Stimulated activated memory B cell treated with anti-CD40 and anti-IgM and Interleukin-4, amounts not matched to agents 10 μg/mL and 1 μg/mL and 100 μg/mL, for 72 hours (primary cell): ENCODE results near the gene ST6GALNAC2.

Experiments
- ATAC-seq: fragments of 150-1000 bp; cut with Tn5 transposase; 2 replicates; pipeline ENCODE4 v1.10.0; 2021
- H3K27ac Mint-ChIP-seq: one replicate; pipeline ENCODE4 v1.8.0; 2022; ENCODE audit warnings: mild to moderate bottlenecking, mixed read lengths
- H3K27me3 Mint-ChIP-seq: one replicate; pipeline ENCODE4 v1.8.0; 2022; ENCODE audit warnings: mixed read lengths
- H3K36me3 Mint-ChIP-seq: one replicate; pipeline ENCODE4 v1.8.0; 2022; ENCODE audit warnings: mixed read lengths
- H3K4me1 Mint-ChIP-seq: one replicate; pipeline ENCODE4 v1.8.0; 2022; ENCODE audit warnings: mixed read lengths
- H3K4me3 Mint-ChIP-seq: one replicate; pipeline ENCODE4 v1.8.0; 2022; ENCODE audit warnings: mild to moderate bottlenecking, moderate library complexity, mixed read lengths
- H3K9me3 Mint-ChIP-seq: one replicate; pipeline ENCODE4 v1.8.0; 2022; ENCODE audit warnings: mixed read lengths

Gene ST6GALNAC2

DNA sequence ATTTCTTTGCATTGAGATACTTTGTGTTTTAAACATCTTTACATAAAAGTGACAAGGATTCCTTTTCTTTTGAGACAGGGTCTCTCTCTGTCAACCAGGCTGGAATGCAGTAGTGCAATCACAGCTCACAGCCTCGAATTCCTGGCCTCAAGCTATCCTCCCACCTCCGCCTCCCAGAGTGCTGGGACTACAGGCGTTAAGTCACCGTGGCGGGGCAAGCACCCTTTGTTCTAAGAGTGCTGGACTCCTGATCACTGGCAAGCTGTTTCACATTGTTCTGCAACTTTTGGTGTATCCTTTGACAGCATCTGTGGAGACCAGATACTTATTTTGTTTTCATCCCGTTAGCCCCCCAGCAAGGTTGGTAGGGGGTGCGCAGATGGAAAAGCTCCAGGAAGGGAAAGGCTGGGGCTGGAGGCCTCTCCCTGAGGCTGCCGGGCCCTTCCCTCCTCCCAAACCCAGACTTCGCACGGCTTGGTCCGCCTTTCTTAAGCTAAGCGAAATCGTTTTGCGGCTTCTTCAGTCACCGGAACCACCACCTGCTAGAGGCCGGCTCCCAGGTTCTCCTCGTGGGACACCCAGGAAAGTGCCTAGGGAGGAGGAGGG lies 1.1 kb downstream of the ST6GALNAC2 start:
- H3K4me3 Mint-ChIP-seq: peak overlapping the region; percentile 79
- peaks cover 56% of the 10 kb centered on the region for H3K27me3 Mint-ChIP-seq
- H3K4me1 Mint-ChIP-seq: peaks cover 21% of the 10 kb centered on the region
- peak overlapping the region; percentile 17 for H3K27ac Mint-ChIP-seq
- peaks cover 4% of the 10 kb centered on the region for H3K36me3 Mint-ChIP-seq
- ATAC-seq: no peak
- H3K9me3 Mint-ChIP-seq: no peaks in the 10 kb centered on the region

DNA sequence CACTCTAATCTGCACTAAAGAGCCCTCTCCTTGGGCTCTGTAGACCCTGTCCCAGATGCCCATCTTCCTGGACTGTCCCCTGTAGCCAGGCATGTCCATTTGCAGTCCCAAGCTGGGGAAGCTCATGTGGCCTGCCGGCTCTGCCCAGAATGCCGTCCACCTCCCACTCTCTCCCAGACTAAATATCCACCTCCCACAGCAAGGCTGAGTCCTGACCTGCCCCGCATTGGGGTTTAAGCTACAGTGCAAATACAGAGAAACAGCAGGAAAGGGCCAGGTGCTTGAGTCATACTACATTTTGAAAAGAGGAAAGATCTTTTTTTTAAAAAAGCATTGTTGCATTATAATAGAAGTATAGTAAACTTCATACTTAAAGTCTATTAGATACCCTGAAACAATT lies 3.0 kb downstream of the ST6GALNAC2 start:
- no peak overlapping the region for H3K27ac Mint-ChIP-seq
- no peaks in the 10 kb centered on the region for H3K36me3 Mint-ChIP-seq
- no peaks in the 10 kb centered on the region for H3K9me3 Mint-ChIP-seq
- peaks cover 37% of the 10 kb centered on the region for H3K27me3 Mint-ChIP-seq
- no peak for ATAC-seq
- H3K4me1 Mint-ChIP-seq: peaks cover 27% of the 10 kb centered on the region
- no peak overlapping the region for H3K4me3 Mint-ChIP-seq

DNA sequence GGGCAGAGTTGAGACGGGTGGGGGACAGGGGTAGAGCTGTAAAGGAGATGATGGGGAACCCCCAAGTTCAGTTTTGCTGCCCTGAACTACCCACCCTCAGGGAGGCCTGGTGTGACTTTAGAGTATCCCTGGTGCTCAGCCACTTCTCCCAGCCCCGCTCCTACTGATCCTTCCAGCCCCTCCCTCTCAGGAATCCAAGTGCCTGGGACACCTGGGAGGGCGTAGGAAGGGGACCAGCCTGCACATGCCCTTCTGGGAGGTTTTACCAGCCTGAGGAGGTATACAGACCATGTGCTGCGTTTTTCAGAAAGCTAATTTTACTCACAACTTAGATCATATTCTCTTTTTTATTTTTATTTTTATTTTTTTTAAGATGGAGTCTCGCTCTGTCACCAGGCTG lies 4.1 kb downstream of the ST6GALNAC2 start:
- no peak overlapping the region for H3K4me3 Mint-ChIP-seq
- peaks cover 26% of the 10 kb centered on the region for H3K27me3 Mint-ChIP-seq
- no peak for ATAC-seq
- no peak overlapping the region for H3K27ac Mint-ChIP-seq
- peaks cover 27% of the 10 kb centered on the region for H3K4me1 Mint-ChIP-seq
- no peaks in the 10 kb centered on the region for H3K9me3 Mint-ChIP-seq
- H3K36me3 Mint-ChIP-seq: no peaks in the 10 kb centered on the region

DNA sequence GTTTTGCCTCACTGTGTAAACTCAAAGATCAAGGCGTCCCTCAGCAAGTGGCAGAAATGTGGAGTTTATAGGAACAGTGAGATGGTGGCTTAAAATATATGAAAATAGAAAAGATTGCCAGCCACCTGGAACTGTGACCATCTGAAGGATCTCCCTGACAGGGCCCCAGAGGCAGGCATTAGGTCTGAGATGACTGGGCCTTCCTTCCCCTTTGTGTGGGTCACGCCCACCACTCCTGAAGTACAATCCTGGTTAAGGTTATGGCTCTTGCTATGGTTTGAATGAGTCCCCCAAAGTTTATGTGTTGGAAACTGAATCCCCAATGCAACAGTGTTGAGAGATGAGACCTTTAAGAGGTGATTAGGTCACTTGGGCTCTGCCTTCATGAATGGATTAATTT lies 6.4 kb downstream of the ST6GALNAC2 start:
- ATAC-seq: peak; percentile 84
- Mint-ChIP-seq H3K4me1 (peaks cover 22% of the 10 kb centered on the region), H3K27me3 (peaks cover 15% of the 10 kb centered on the region), H3K4me3 (no peak overlapping the region), H3K27ac (no peak overlapping the region), H3K36me3 (no peaks in the 10 kb centered on the region), H3K9me3 (no peaks in the 10 kb centered on the region)

DNA sequence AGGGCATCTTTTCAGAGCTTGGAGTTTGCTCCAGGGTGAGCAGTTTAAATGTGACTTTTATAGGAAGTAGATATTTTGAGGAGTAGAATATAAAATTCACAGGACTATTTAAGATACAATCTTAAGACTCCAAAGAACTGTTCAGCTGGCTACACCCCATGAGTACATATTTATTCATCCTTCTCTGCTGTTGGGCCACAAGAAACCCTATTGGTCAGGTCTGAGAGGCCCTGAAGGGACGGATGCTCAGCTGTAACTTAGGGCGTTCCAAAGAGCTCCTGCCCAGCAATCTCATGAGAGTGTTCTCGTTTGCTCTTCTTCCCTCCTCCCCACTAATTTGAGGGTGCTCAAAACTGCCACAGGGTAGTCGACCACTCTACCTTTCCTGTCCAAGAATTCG lies 7.3 kb downstream of the ST6GALNAC2 start:
- H3K4me1 Mint-ChIP-seq: peaks cover 22% of the 10 kb centered on the region
- H3K27me3 Mint-ChIP-seq: peaks cover 9% of the 10 kb centered on the region
- no peaks in the 10 kb centered on the region for H3K9me3 Mint-ChIP-seq
- H3K4me3 Mint-ChIP-seq: no peak overlapping the region
- no peaks in the 10 kb centered on the region for H3K36me3 Mint-ChIP-seq
- no peak for ATAC-seq
- no peak overlapping the region for H3K27ac Mint-ChIP-seq

DNA sequence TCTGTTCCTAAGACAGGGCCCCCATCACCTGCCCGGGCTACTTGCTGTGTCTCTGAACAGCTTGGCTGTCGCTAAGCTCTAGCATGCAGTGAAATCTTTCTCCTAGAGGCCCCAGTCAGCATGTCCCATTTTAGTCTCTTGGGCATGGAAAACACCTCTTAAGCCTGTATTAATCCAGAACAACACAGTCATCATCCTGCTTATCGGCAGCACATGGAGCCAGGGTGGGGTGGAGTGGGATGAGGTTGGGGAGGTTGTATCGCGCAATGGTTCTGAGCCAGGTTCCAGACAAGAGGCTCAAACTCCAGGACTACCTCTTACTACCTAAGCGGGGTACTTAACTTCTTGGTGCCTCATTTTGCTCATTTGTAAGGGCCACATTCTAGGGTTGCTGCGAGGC lies 7.8 kb downstream of the ST6GALNAC2 start:
- H3K4me3 Mint-ChIP-seq: no peak overlapping the region

GRCh38 chr17:76576189-76576588 lies 9.5 kb downstream of the ST6GALNAC2 start:
- peaks cover 24% of the 10 kb centered on the region for H3K4me1 Mint-ChIP-seq
- no peak for ATAC-seq
- H3K36me3 Mint-ChIP-seq: no peaks in the 10 kb centered on the region

More for the DNA sequence above, 7.8 kb downstream of the ST6GALNAC2 start:
- H3K9me3 Mint-ChIP-seq: no peaks in the 10 kb centered on the region
- H3K27me3 Mint-ChIP-seq: peaks cover 7% of the 10 kb centered on the region
- no peak overlapping the region for H3K27ac Mint-ChIP-seq
- H3K4me1 Mint-ChIP-seq: peaks cover 23% of the 10 kb centered on the region
- no peak for ATAC-seq
- H3K36me3 Mint-ChIP-seq: no peaks in the 10 kb centered on the region

GRCh38 chr17:76575570-76575969 lies 10.1 kb downstream of the ST6GALNAC2 start:
- no peak for ATAC-seq
- Mint-ChIP-seq H3K4me1 (peaks cover 19% of the 10 kb centered on the region), H3K4me3 (no peak overlapping the region), H3K27ac (no peak overlapping the region), H3K36me3 (no peaks in the 10 kb centered on the region), H3K9me3 (no peaks in the 10 kb centered on the region), H3K27me3 (no peaks in the 10 kb centered on the region)

More at GRCh38 chr17:76576189-76576588, 9.5 kb downstream of the ST6GALNAC2 start:
- Mint-ChIP-seq H3K27me3 (no peaks in the 10 kb centered on the region), H3K9me3 (no peaks in the 10 kb centered on the region), H3K4me3 (no peak overlapping the region), H3K27ac (no peak overlapping the region)

DNA sequence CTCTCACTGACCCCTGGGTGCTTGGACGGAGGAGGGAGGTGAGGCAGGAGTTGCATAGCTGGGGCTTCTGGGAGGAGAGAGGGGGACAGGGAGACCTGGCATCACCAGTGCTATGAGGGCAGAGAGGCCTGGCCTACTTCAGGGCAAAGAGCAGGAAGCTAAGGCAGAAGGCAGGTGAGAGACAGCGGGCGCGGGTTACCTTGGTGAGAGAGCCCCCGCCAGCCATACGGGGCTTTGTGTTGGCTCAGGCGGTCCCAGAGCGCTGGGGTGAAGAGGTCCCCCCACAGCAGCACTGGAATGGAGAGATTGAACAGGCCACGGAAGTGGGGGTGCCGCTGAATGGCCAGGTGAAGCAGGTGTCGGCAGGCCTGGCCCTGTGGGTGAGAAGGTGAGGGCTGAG lies 11.5 kb downstream of the ST6GALNAC2 start:
- Mint-ChIP-seq H3K9me3 (no peaks in the 10 kb centered on the region), H3K4me1 (peaks cover 9% of the 10 kb centered on the region), H3K36me3 (no peaks in the 10 kb centered on the region), H3K27me3 (no peaks in the 10 kb centered on the region), H3K4me3 (no peak overlapping the region), H3K27ac (no peak overlapping the region)
- no peak for ATAC-seq

- ATAC-seq: peak; percentile 28
- H3K27ac Mint-ChIP-seq: no peak overlapping the region
- peaks cover 8% of the 10 kb centered on the region for H3K36me3 Mint-ChIP-seq
- peaks cover 10% of the 10 kb centered on the region for H3K27me3 Mint-ChIP-seq
- H3K4me1 Mint-ChIP-seq: peaks cover 17% of the 10 kb centered on the region
- no peak overlapping the region for H3K4me3 Mint-ChIP-seq
- no peaks in the 10 kb centered on the region for H3K9me3 Mint-ChIP-seq
These were observed 12.6 kb downstream of the ST6GALNAC2 start for GRCh38 chr17:76573096-76573495.

DNA sequence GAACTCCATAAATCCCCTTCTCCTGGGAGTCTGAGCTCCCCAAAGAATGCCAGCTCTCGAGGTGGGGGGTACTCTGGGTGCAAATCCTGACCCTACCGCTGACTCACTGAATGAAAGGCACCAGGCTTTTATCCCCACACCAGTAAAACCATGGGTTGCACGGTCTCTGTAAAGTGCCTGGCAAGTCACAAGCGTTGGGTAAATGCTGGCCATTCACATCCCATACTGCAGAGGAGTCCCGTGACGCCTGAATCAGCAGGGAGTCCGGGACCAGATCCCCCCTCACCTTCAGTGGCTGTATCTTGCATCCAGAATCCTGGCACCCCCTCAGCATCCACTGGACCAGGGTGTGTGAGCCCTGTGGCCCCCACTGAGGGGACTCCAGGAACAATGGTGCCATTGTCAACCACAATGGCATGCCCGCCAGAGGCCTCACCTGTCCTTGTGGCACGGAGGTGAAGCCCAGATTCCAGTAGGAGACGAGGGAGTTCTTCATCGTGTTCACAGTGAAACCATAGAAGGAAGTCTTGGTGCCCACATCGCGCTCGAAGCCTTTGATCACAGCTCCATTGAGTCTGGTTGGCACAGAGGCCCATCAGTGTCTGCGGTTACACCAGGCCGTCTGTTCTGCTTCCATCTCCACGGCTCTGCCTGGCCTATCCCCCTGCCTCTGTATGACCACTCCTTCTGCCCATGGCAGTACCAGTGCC lies 13.3 kb downstream of the ST6GALNAC2 start:
- peaks cover 10% of the 10 kb centered on the region for H3K27me3 Mint-ChIP-seq
- H3K9me3 Mint-ChIP-seq: no peaks in the 10 kb centered on the region
- ATAC-seq: no peak
- H3K4me3 Mint-ChIP-seq: no peak overlapping the region
- peaks cover 8% of the 10 kb centered on the region for H3K36me3 Mint-ChIP-seq
- H3K27ac Mint-ChIP-seq: no peak overlapping the region
- H3K4me1 Mint-ChIP-seq: peaks cover 24% of the 10 kb centered on the region

DNA sequence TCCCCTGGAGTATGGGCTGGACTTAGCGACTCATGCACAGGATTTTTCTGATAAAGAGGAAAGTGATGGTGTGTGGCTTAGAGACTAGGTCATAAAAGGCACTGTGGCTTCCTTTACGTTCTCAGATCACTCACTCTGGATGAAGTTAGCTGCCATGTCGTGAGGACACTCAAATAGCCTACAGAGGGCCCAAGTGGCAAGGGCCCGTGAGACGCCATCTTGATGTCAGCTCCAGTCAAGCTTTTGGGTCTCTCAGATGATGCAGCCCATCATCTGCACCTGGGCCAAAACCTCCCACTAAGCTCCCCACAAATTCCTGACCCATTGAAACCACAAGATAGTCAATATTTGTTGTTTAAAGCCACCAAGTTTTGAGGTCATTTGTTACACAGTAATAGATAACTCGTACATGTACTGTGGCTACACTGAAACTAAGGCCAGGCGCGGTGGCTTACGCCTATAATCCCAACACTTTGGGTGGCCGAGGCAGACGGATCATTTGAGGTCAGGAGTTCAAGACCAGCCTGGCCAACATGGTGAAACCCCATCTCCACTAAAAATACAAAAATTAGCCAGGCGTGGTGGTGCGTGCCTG lies 14.7 kb downstream of the ST6GALNAC2 start:
- Mint-ChIP-seq H3K27me3 (peaks cover 10% of the 10 kb centered on the region), H3K4me1 (peaks cover 38% of the 10 kb centered on the region), H3K9me3 (no peaks in the 10 kb centered on the region), H3K27ac (no peak overlapping the region), H3K36me3 (peaks cover 21% of the 10 kb centered on the region), H3K4me3 (no peak overlapping the region)
- no peak for ATAC-seq

DNA sequence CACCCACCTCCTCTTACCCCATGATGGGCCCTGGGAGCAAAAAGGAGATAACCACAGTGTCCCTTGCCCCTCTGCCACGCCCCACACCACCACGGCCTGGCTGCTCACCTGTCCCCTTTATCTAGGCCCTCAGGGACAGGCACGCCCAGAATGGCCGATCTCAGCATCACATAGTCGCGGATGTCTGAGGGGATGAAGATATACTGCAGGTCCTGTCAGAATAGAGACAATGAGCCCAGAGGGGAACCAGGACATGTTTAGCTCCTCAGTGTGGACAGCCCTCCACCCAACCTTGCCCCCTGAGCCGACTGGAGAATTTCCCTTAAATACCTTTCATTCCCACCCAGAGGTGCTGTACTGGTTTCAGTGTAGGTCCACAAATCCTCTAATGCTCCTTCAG lies 15.2 kb downstream of the ST6GALNAC2 start:
- Mint-ChIP-seq H3K9me3 (no peaks in the 10 kb centered on the region), H3K4me1 (peaks cover 43% of the 10 kb centered on the region), H3K36me3 (peaks cover 26% of the 10 kb centered on the region), H3K27ac (no peak overlapping the region), H3K27me3 (peaks cover 10% of the 10 kb centered on the region), H3K4me3 (no peak overlapping the region)
- no peak for ATAC-seq

GRCh38 chr17:76569607-76570279 lies 15.9 kb downstream of the ST6GALNAC2 start:
- no peaks in the 10 kb centered on the region for H3K9me3 Mint-ChIP-seq
- H3K4me1 Mint-ChIP-seq: peaks cover 47% of the 10 kb centered on the region
- H3K27me3 Mint-ChIP-seq: peaks cover 10% of the 10 kb centered on the region
- H3K4me3 Mint-ChIP-seq: no peak overlapping the region
- ATAC-seq: no peak
- H3K27ac Mint-ChIP-seq: no peak overlapping the region
- peaks cover 30% of the 10 kb centered on the region for H3K36me3 Mint-ChIP-seq

- Mint-ChIP-seq H3K27ac (peak overlapping the region; percentile 20), H3K4me1 (peaks cover 47% of the 10 kb centered on the region), H3K27me3 (peaks cover 10% of the 10 kb centered on the region), H3K4me3 (no peak overlapping the region), H3K36me3 (peaks cover 30% of the 10 kb centered on the region), H3K9me3 (no peaks in the 10 kb centered on the region)
- no peak for ATAC-seq
These were observed 16.8 kb downstream of the ST6GALNAC2 start for GRCh38 chr17:76568811-76569221.
